Lung (tissue), 12 donors: Measurements from ENCODE around the gene RNASEH2A. TPM values are rescaled to one million over a fixed set of nuclear protein-coding genes. Genes with fewer than 3 reads are reported as not detected.

Experiments used
- ATAC-seq: fragments of 200-7000 bp; cut with Tn5 transposase; one replicate; pipeline ENCODE4 v1.9.1; 2020; ENCODE audit warnings: moderate number of reproducible peaks; ENCODE audit not compliant: insufficient read depth, low FRiP score
- DNase-seq, 3 donors: peaks; one replicate each; pipeline ENCODE4 v3.0.0-alpha.2; 2013 to 2017
- H3K27ac ChIP-seq, 2 donors: one replicate each; pipeline ENCODE4 v1.5.1; 2013; ENCODE audit warnings: mild to moderate bottlenecking in 2 of 2, moderate library complexity in 2 of 2, control low read depth in 1 of 2, inconsistent platforms in 1 of 2, low read depth in 1 of 2, low read length in 1 of 2
- H3K27me3 ChIP-seq, 3 donors: one replicate each; pipeline ENCODE4 v1.5.1; 2013; ENCODE audit warnings: low read length in 2 of 3; ENCODE audit not compliant: control insufficient read depth in 3 of 3, insufficient read depth in 3 of 3
- H3K36me3 ChIP-seq, 4 donors: one replicate each; pipeline ENCODE4 v1.5.1; 2013; ENCODE audit warnings: low read length in 4 of 4, mild to moderate bottlenecking in 1 of 4, moderate library complexity in 1 of 4; ENCODE audit not compliant: control insufficient read depth in 4 of 4, insufficient read depth in 4 of 4
- H3K4me1 ChIP-seq, 5 donors: one replicate each; pipeline ENCODE4 v1.5.1; 2013; ENCODE audit warnings: low read length in 5 of 5, mild to moderate bottlenecking in 2 of 5, moderate library complexity in 1 of 5; ENCODE audit not compliant: control insufficient read depth in 5 of 5, insufficient read depth in 5 of 5
- H3K4me3 ChIP-seq: one replicate; pipeline ENCODE4 v1.5.1; 2013; ENCODE audit warnings: mild to moderate bottlenecking, control low read depth, moderate library complexity
- H3K9ac ChIP-seq, 2 donors: one replicate each; pipeline ENCODE4 v1.5.1; 2013; ENCODE audit warnings: low read length in 2 of 2, control low read depth in 1 of 2; ENCODE audit not compliant: insufficient read depth in 1 of 2
- H3K9me3 ChIP-seq, 4 donors: one replicate each; pipeline ENCODE4 v1.5.1; 2013; ENCODE audit warnings: low read length in 3 of 4, mild to moderate bottlenecking in 1 of 4, moderate library complexity in 1 of 4; ENCODE audit not compliant: control insufficient read depth in 4 of 4, insufficient read depth in 3 of 4
- WGBS, 2 donors: extraction: QIAGEN DNeasy Blood & Tissue Kit; methylation state at CpG; one replicate each; pipeline ENCODE4 v1.1.7; 2013; 5-methylcytosine and 5-hydroxymethylcytosine counted together
- polyA plus RNA-seq, 2 donors: library from polyadenylated mRNA; stranded (reverse); fragments of 200-250 nt; gene quantifications; one replicate each; pipeline ENCODE4 v1.2.1, GENCODE V29; 2013
- total RNA-seq, 2 donors: library from RNA; depleted of rRNA in 1 of 2; stranded (reverse); fragments of >200 nt in 1 of 2; gene quantifications; one replicate each; pipeline ENCODE4 v1.2.1, GENCODE V29; 2014 to 2021
- TF ChIP-seq, protein P1 (sequence below): IDR thresholded peaks from 2 replicates; pipeline ENCODE4 v1.5.1; 2012; ENCODE audit warnings: mild to moderate bottlenecking; ENCODE audit errors: control extremely low read depth, extremely low read depth
- donor health status: control.
- donor health status: control.
- donor health status: Bipolar disorder and iron deficiency.
- donor health status: healthy.
- donor health status: DM: yes; HTN: yes; CAD: no.

The RNASEH2A gene
- total and polyA plus RNA-seq, 4 donors: 7.3 to 16.1 (median 9.3) TPM

DNA sequence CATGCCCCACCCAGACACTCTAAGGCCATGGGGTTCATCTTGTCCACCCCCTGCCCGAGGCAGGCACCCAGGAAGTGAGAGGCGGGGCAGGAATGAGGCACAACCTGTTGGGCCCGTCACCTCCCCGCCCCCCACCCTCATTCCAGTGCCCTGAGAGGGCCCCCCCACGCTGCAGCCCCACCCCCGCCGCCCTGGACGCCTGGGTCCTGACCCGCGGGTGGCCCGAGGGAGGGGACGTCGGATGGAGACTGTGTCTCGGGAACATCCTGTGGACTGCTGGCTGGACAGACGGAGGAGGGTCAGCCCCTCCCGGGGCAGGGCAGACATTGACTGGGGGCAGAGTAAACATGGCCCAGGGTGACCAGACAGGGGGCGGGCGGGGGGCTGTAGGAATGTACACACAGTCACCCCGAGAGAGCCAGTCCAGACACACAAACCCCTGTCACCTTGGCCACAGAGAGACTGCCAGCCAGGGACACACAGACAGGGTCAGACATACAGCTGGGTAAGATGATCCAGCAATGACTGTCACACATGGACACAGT is 22.5 kb upstream of the RNASEH2A start:
- TF ChIP-seq, protein P1, sequence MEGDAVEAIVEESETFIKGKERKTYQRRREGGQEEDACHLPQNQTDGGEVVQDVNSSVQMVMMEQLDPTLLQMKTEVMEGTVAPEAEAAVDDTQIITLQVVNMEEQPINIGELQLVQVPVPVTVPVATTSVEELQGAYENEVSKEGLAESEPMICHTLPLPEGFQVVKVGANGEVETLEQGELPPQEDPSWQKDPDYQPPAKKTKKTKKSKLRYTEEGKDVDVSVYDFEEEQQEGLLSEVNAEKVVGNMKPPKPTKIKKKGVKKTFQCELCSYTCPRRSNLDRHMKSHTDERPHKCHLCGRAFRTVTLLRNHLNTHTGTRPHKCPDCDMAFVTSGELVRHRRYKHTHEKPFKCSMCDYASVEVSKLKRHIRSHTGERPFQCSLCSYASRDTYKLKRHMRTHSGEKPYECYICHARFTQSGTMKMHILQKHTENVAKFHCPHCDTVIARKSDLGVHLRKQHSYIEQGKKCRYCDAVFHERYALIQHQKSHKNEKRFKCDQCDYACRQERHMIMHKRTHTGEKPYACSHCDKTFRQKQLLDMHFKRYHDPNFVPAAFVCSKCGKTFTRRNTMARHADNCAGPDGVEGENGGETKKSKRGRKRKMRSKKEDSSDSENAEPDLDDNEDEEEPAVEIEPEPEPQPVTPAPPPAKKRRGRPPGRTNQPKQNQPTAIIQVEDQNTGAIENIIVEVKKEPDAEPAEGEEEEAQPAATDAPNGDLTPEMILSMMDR: no peak
- no peaks in the 10 kb centered on the region for H3K27me3 ChIP-seq
- peak overlapping the region; percentile 86 to 87 for H3K27ac ChIP-seq
- DNase-seq (peak; percentile 23 to 55 (median 53)), ATAC-seq (no peak)
- 17 to 49% methylated on average over 19 of the region's 19 CpGs for WGBS, 2 donors
- no peaks in the 10 kb centered on the region for H3K36me3 ChIP-seq
- peak overlapping the region in 1 of 2 donors; percentile 61 for H3K9ac ChIP-seq
- H3K4me3 ChIP-seq: no peak overlapping the region
- H3K9me3 ChIP-seq: no peaks in the 10 kb centered on the region
- H3K4me1 ChIP-seq: peaks cover 0 to 79% (median 43%) of the 10 kb centered on the region in 5 donors

DNA sequence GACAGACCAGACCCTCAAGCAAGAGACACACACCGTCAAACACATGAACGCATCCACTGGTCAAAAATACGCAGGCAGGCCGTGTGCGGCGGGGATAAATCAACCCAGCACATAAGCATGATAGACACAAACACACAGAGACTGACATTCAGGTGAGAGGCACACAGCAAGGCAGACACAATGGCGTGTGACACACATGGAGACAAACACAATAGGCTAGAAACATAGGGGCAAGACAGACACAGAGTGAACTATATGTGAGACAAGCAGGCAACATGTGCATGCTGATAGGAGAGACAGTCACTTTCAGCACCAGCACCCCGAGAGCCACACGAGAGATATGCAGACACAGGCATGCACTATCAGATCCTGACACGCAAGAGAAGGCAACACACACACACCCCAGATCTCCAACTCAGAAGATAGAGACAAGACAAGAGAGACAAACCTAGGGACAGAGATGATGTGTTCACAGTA is 22.0 kb upstream of the RNASEH2A start:
- Histone ChIP-seq H3K9ac (peak overlapping the region in 1 of 2 donors; percentile 61), H3K9me3 (no peaks in the 10 kb centered on the region), H3K27ac (peak overlapping the region; percentile 86 to 87), H3K4me3 (no peak overlapping the region), H3K36me3 (no peaks in the 10 kb centered on the region), H3K27me3 (no peaks in the 10 kb centered on the region), H3K4me1 (peaks cover 0 to 79% (median 38%) of the 10 kb centered on the region in 5 donors)
- DNase-seq: peak in 2 of 3 donors; percentile 21 to 39
- TF ChIP-seq, protein P1: no peak
- 52 to 63% methylated on average over 10 of the region's 10 CpGs for WGBS, 2 donors
- no peak for ATAC-seq

DNA sequence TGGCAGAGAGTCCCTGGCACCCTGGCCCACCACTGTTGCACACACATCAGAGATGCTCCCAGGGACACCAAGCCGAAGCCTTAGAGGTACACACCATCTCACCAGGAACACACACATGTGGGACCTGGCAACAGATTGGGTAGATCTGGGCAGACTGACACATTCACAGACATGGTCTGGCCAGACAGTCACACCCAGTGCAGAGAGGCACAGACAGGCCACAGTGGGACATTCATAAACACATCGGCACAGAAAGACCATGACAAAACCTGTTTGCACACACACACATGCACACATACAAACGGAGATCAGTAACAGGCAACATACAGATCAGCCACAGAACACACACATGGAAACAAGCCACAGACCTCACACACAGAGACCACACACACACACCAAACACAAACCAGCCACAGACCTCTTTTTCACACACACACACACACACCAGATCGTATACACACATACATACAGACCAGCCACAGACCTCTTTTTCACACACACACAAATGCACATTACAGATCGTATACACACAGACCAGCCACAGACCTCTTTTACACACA is 21.4 kb upstream of the RNASEH2A start:
- Histone ChIP-seq H3K4me1 (peaks cover 0 to 75% (median 36%) of the 10 kb centered on the region in 5 donors), H3K4me3 (no peak overlapping the region), H3K9ac (peak overlapping the region in 1 of 2 donors; percentile 30), H3K9me3 (no peaks in the 10 kb centered on the region), H3K27ac (peak overlapping the region; percentile 86 to 87), H3K27me3 (no peaks in the 10 kb centered on the region), H3K36me3 (no peaks in the 10 kb centered on the region)
- 43 to 46% methylated on average over 5 of the region's 5 CpGs for WGBS, 2 donors
- ATAC-seq: no peak
- peak; percentile 53 to 88 (median 67) for DNase-seq
- TF ChIP-seq, protein P1: no peak
